Keratinocyte (primary cell): Measurements from ENCODE around the gene SRRM5. TPM values are rescaled to one million over a fixed set of nuclear protein-coding genes. Genes with fewer than 3 reads are reported as not detected.
A peak's percentile ranks its signal among the peaks of the same experiment; 100 is the strongest.

Experiments used
- DNase-seq: peaks from one replicate; pipeline ENCODE4 v3.0.0-alpha.2; 2011; ENCODE audit warnings: low read depth, missing footprints, low spot score
- FAIRE-seq: peaks from 2 replicates; lab custom pipeline; 2011; peaks lifted over from hg19 to GRCh38; lab: Jason Lieb, UNC
- H2AFZ ChIP-seq: 2 replicates; pipeline ENCODE4 v1.6.0; 2012; ENCODE audit warnings: low read length, control low read depth, inconsistent platforms; ENCODE audit not compliant: control insufficient read depth
- H3K27ac ChIP-seq: 2 replicates; pipeline ENCODE4 v1.5.1; 2011; ENCODE audit warnings: low read length; ENCODE audit not compliant: control insufficient read depth, insufficient read depth
- H3K27me3 ChIP-seq: 3 replicates; pipeline ENCODE4 v1.6.0; 2011; ENCODE audit warnings: low read length; ENCODE audit not compliant: control insufficient read depth, insufficient read depth; ENCODE audit errors: extremely low read depth
- H3K36me3 ChIP-seq, 2 experiments: 2 replicates in 1 of 2; 3 replicates in 1 of 2; pipeline ENCODE4 v1.5.1; 2011; ENCODE audit warnings: low read length in 2 of 2, mild to moderate bottlenecking in 1 of 2; ENCODE audit not compliant: control insufficient read depth in 2 of 2, insufficient read depth in 2 of 2; ENCODE audit errors: extremely low read depth in 1 of 2
- H3K4me1 ChIP-seq: 3 replicates; pipeline ENCODE4 v1.5.1; 2011; ENCODE audit warnings: low read length; ENCODE audit not compliant: control insufficient read depth, insufficient read depth; ENCODE audit errors: extremely low read depth
- H3K4me2 ChIP-seq: 3 replicates; pipeline ENCODE4 v1.6.0; 2011; ENCODE audit warnings: low read depth, low read length; ENCODE audit not compliant: control insufficient read depth, insufficient read depth; ENCODE audit errors: extremely low read depth
- H3K4me3 ChIP-seq, 3 experiments: fragments of 200-600 bp in 1 of 3; sonication (generic) in 1 of 3; 2 replicates in 2 of 3; 3 replicates in 1 of 3; pipeline ENCODE4 v1.5.1; 2011 to 2016; ENCODE audit warnings: low read length in 3 of 3, mild to moderate bottlenecking in 3 of 3, control low read depth in 2 of 3, inconsistent platforms in 1 of 3, low read depth in 1 of 3, mixed read lengths in 1 of 3, mixed run types in 1 of 3, moderate library complexity in 1 of 3; ENCODE audit not compliant: control insufficient read depth in 2 of 3, insufficient read depth in 2 of 3; ENCODE audit errors: extremely low read depth in 1 of 3
- H3K79me2 ChIP-seq: 2 replicates; pipeline ENCODE4 v1.6.0; 2012; ENCODE audit warnings: low read length; ENCODE audit not compliant: control insufficient read depth, insufficient read depth
- H3K9ac ChIP-seq: 3 replicates; pipeline ENCODE4 v1.6.0; 2011; ENCODE audit warnings: low read length; ENCODE audit not compliant: control insufficient read depth, insufficient read depth; ENCODE audit errors: extremely low read depth
- H3K9me1 ChIP-seq: 3 replicates; pipeline ENCODE4 v1.6.0; 2011; ENCODE audit warnings: low read length; ENCODE audit not compliant: control insufficient read depth, insufficient read depth; ENCODE audit errors: extremely low read depth
- H3K9me3 ChIP-seq: 2 replicates; pipeline ENCODE4 v1.5.1; 2012; ENCODE audit warnings: low read depth, low read length; ENCODE audit not compliant: control insufficient read depth
- H4K20me1 ChIP-seq: 3 replicates; pipeline ENCODE4 v1.6.0; 2011; ENCODE audit warnings: low read length; ENCODE audit not compliant: control insufficient read depth, insufficient read depth; ENCODE audit errors: extremely low read depth
- EZH2 ChIP-seq: IDR thresholded peaks from one replicate; pipeline ENCODE4 v1.6.1; 2012; ENCODE audit warnings: inconsistent platforms, mild to moderate bottlenecking, low read length, moderate library complexity
- dilution Hi-C: fragments of 300-500 bp; cut with MboI; formaldehyde crosslinking; loops from one replicate; pipeline ENCODE4 v1.7.0; 2020; ENCODE audit warnings: low sequenced_read_pairs; ENCODE audit not compliant: extremely low pct_ligation_motif_present
- polyA plus RNA-seq, 5 experiments: library from polyadenylated mRNA; depleted of rRNA in 3 of 5; stranded (reverse) in 3 of 5; stranded (forward) in 1 of 5; unstranded in 1 of 5; fragments of >200 nt; gene quantifications; 1 replicate in 1 of 5; 2 replicates in 3 of 5; 3 replicates in 1 of 5; pipeline versions ENCODE4 v1.2.1 to v1.2.3, GENCODE V29; 2011 to 2012; ENCODE audit warnings: missing spikeins in 2 of 5, low read depth in 1 of 5, low replicate concordance in 1 of 5
- TF ChIP-seq, protein P1 (sequence below), 3 experiments: IDR thresholded peaks in 1 of 3; conservative IDR thresholded peaks in 1 of 3; optimal IDR thresholded peaks in 1 of 3; 2 replicates in 2 of 3; 3 replicates in 1 of 3; pipeline versions ENCODE3 to v1.5.1; 2011; ENCODE audit warnings: low read length in 3 of 3, mild to moderate bottlenecking in 3 of 3, moderate library complexity in 2 of 3, control low read depth in 1 of 3, inconsistent platforms in 1 of 3; ENCODE audit not compliant: insufficient read depth in 2 of 3; ENCODE audit errors: extremely low read depth in 1 of 3

Gene SRRM5
- polyA plus RNA-seq, 1 donor (not counting 4 experiments of a cell fraction or from before 2014, with no cell fraction given): 0.03 TPM

GRCh38 chr19:43638995-43639518, 27.2 kb downstream of the SRRM5 start:
- no peak for TF ChIP-seq EZH2
- TF ChIP-seq, protein P1, sequence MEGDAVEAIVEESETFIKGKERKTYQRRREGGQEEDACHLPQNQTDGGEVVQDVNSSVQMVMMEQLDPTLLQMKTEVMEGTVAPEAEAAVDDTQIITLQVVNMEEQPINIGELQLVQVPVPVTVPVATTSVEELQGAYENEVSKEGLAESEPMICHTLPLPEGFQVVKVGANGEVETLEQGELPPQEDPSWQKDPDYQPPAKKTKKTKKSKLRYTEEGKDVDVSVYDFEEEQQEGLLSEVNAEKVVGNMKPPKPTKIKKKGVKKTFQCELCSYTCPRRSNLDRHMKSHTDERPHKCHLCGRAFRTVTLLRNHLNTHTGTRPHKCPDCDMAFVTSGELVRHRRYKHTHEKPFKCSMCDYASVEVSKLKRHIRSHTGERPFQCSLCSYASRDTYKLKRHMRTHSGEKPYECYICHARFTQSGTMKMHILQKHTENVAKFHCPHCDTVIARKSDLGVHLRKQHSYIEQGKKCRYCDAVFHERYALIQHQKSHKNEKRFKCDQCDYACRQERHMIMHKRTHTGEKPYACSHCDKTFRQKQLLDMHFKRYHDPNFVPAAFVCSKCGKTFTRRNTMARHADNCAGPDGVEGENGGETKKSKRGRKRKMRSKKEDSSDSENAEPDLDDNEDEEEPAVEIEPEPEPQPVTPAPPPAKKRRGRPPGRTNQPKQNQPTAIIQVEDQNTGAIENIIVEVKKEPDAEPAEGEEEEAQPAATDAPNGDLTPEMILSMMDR (optimal IDR thresholded peaks at IDR 0.05 in 1 of 3, IDR thresholded peaks at IDR 0.05 in 1 of 3, conservative IDR thresholded peaks at IDR 0.05 in 1 of 3; ENCODE audit: extremely low read depth in 1 of 3, insufficient read depth in 2 of 3, low read length in 3 of 3): no peak
- no peaks in the 10 kb centered on the region for H4K20me1 ChIP-seq
- no peaks in the 10 kb centered on the region for H3K79me2 ChIP-seq
- peaks cover 15% of the 10 kb centered on the region for H3K27me3 ChIP-seq
- peak overlapping the region; percentile 27 for H3K4me2 ChIP-seq
- no peaks in the 10 kb centered on the region for H3K36me3 ChIP-seq
- no peak overlapping the region for H2AFZ ChIP-seq
- no peaks in the 10 kb centered on the region for H3K9me1 ChIP-seq
- dilution Hi-C loops: no loop called here
- H3K9me3 ChIP-seq: no peaks in the 10 kb centered on the region
- H3K4me3 ChIP-seq: peak overlapping the region; percentile 21 to 36 (median 32)
- FAIRE-seq: no peak
- DNase-seq: no peak
- no peak overlapping the region for H3K27ac ChIP-seq
- H3K4me1 ChIP-seq: peaks cover 14% of the 10 kb centered on the region
- H3K9ac ChIP-seq: peak overlapping the region; percentile 9

- H3K27me3 ChIP-seq: peaks cover 15% of the 10 kb centered on the region
- H4K20me1 ChIP-seq: no peaks in the 10 kb centered on the region
- peaks cover 8% of the 10 kb centered on the region for H3K4me1 ChIP-seq
- peak within 1 kb of the TSS; percentile 66 for H2AFZ ChIP-seq
- H3K9me3 ChIP-seq: no peaks in the 10 kb centered on the region
- dilution Hi-C loops: no loop called here
- H3K36me3 ChIP-seq: no peaks in the 10 kb centered on the region
- H3K4me2 ChIP-seq: peak within 1 kb of the TSS; percentile 74
- DNase-seq: no peak
- peak within 1 kb of the TSS; percentile 49 to 58 (median 52) for H3K4me3 ChIP-seq
- TF ChIP-seq EZH2: no peak
- TF ChIP-seq, protein P1 (optimal IDR thresholded peaks at IDR 0.05 in 1 of 3, IDR thresholded peaks at IDR 0.05 in 1 of 3, conservative IDR thresholded peaks at IDR 0.05 in 1 of 3; ENCODE audit: extremely low read depth in 1 of 3, insufficient read depth in 2 of 3, low read length in 3 of 3): no peak
- no peak within 1 kb of the TSS for H3K27ac ChIP-seq
- H3K9me1 ChIP-seq: no peaks in the 10 kb centered on the region
- no peak for FAIRE-seq
- H3K9ac ChIP-seq: peak within 1 kb of the TSS; percentile 9
- H3K79me2 ChIP-seq: no peaks in the 10 kb centered on the region
Observed at GRCh38 chr19:43639519-43640423, 27.9 kb downstream of the SRRM5 start, which contains the start of gene CADM4. Gene CADM4, minus strand, starts transcription at chr19:43639850. Its CDS starts 60 bp downstream, at chr19:43639790.
